Activated T-helper 2 cell treated with anti-CD3 and anti-CD28 coated beads, Interferon-gamma antibody, Interleukin-2, Interleukin-4, amounts not matched to agents 10 μg/mL and 5 μg/mL and 100 μg/mL, durations not matched to agents 14 hours and 24 hours and 36 hours (primary cell): ENCODE results near the gene ZNF763. TPM values are rescaled to one million over a fixed set of nuclear protein-coding genes. Genes with fewer than 3 reads are reported as not detected.
"Not testable (repeated sequence)": the region's sequence is repeated elsewhere in the genome, so short reads cannot be mapped to it uniquely, and the experiment has no call there.

ENCODE experiments used
- DNase-seq: peaks from one replicate; pipeline ENCODE4 v3.0.0; 2021; ENCODE audit warnings: low spot score
- H3K27ac Mint-ChIP-seq: one replicate; pipeline ENCODE4 v1.8.0; 2021; ENCODE audit warnings: mixed read lengths
- H3K27me3 Mint-ChIP-seq: one replicate; pipeline ENCODE4 v1.8.0; 2021; ENCODE audit warnings: low read depth, mixed read lengths
- H3K36me3 Mint-ChIP-seq: one replicate; pipeline ENCODE4 v1.8.0; 2021; ENCODE audit warnings: low read depth, mixed read lengths
- H3K4me1 Mint-ChIP-seq: one replicate; pipeline ENCODE4 v1.8.0; 2021; ENCODE audit warnings: low read depth, mixed read lengths
- H3K4me3 Mint-ChIP-seq: one replicate; pipeline ENCODE4 v1.8.0; 2021; ENCODE audit warnings: low read depth, mild to moderate bottlenecking, moderate library complexity, mixed read lengths
- H3K9me3 Mint-ChIP-seq: one replicate; pipeline ENCODE4 v1.8.0; 2021; ENCODE audit warnings: mixed read lengths
- intact Hi-C: fragments of 100-400 bp; cut with micrococcal nuclease; formaldehyde crosslinking; loops from one replicate; pipeline ENCODE4 v1.15.1; 2023
- total RNA-seq: library from RNA; stranded (reverse); gene quantifications from 2 replicates; pipeline ENCODE4 v1.2.3, GENCODE V29; 2022

The ZNF763 gene
- total RNA-seq, 1 donor from 2014 or later = 0.43 TPM

DNA sequence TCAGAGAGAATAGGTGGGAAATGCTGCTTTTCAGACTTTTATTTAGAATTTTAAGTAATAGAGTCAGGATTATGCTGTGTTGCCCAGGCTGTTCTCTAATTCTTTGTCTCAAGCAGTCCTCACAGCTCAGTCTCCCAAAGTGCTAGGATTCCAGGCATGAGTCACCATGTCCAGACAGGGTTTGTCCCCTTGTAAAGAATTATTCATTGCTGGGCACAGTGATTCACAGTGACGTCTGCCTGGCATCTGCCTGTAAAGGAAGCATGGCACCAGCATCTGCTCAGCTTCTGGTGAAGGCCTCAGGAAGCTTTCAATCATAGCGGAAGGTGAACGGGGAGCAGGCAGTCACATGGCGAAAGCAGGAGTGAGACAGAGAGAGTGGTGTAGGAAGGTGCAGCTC is 17.7 kb downstream of the ZNF763 start:
- no peaks in the 10 kb centered on the region for H3K27me3 Mint-ChIP-seq
- DNase-seq = no peak
- intact Hi-C loops = no loop called here
- no peak overlapping the region for H3K27ac Mint-ChIP-seq
- no peak overlapping the region for H3K4me3 Mint-ChIP-seq
- H3K9me3 Mint-ChIP-seq = peaks cover 65% of the 10 kb centered on the region
- peaks cover 24% of the 10 kb centered on the region for H3K36me3 Mint-ChIP-seq
- H3K4me1 Mint-ChIP-seq = peaks cover 2% of the 10 kb centered on the region

DNA sequence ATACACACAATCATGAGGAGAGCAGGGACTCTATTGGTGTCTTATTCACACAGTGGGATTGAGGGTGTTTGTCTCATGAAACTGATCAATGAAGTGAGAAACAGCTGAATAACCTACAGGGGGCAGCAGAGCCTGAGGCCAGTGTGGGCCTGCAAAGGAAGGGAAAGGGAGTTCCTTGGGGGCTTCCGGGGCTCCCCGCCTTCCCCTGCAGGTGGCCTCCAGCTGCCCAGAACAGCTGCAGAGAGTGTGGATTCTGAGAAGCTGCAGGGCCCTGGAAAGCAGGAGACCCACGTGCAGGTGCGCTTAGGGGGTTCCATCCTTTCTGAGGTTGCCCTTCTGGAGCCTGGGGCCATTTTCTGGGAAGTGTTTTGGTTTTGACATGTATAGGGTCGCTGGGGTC is 20.1 kb downstream of the ZNF763 start:
- H3K36me3 Mint-ChIP-seq = peaks cover 1% of the 10 kb centered on the region
- no peaks in the 10 kb centered on the region for H3K27me3 Mint-ChIP-seq
- DNase-seq = no peak
- H3K4me3 Mint-ChIP-seq = no peak overlapping the region
- H3K4me1 Mint-ChIP-seq = peaks cover 8% of the 10 kb centered on the region
- peaks cover 40% of the 10 kb centered on the region for H3K9me3 Mint-ChIP-seq
- no peak overlapping the region for H3K27ac Mint-ChIP-seq
- intact Hi-C loops = loop anchor here (5.0 kb wide), 2 partner anchors 67 to 173 kb away; partner anchors contain the start of genes ZNF440 and ZNF878

DNA sequence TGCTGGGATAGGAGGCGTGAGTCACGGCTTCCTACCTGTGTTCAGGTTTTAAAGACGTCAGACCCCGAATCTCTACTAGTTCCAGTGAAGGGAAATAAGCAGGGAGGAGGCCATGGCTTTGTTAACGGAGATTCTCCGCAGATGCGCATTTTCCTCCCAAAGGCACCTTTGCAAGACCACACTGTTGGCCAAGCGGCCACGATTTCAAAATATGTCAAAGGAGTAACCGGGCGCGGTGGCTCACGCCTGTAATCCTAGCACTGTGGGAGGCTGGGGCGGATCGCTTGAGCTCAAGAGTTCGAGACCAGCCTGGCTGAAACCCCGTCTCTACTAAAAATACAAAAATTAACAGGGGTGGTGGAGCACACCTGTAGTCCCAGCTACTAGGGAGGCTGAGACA is 21.9 kb downstream of the ZNF763 start:
- Mint-ChIP-seq H3K36me3 (peaks cover 13% of the 10 kb centered on the region), H3K4me1 (peaks cover 14% of the 10 kb centered on the region), H3K4me3 (no peak overlapping the region), H3K9me3 (peaks cover 24% of the 10 kb centered on the region), H3K27me3 (no peaks in the 10 kb centered on the region), H3K27ac (no peak overlapping the region)
- no peak for DNase-seq
- intact Hi-C loops = loop anchor here (1.0 to 5.0 kb wide), 4 partner anchors 22 to 176 kb away; partner anchors contain the start of genes ZNF136, ZNF440 and ZNF878

DNA sequence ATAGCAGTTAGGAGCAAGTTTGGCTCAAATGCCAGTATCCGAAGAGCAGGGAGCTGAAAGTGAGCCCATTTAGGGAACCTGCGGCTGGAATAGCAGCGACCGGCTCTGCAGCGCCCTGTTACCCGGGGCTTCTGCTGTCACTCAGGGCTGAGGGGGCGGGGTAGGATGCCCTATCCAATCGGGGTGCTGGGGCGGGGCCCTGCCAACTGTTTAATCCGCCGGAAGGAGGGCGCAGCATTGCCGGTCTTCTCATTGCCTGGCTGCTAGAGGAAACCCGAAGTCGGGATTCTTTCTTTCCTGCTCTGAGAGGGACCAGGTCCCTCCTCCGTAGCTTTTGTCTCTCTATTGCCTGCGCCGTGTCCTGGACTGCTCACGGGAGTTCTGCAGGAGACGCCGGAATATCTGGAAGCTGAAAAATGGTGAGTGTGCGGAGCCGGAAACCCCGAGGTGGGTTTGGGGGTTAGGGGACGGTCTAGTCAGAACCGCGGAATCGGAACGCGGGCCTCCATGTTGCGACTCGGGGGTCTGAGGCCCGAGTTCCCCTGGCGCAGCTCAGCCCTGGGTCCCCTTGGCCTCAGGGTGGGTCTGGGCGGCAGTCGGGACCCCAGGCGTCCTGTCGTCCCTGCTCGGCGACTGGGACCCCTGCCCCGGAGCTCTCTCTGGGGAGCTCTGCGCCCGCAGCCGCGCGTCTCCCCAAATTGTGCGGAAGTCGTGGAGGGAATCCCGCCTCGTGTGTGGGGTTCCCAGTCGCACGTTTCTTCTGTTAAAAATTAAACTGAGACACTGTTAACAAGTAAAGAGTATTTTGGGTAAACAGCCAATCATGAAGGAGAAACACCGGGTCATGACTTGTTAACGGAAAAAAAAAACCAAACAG is 22.8 kb downstream of the ZNF763 start:
- Mint-ChIP-seq H3K4me3 (peak overlapping the region; percentile 98), H3K9me3 (peaks cover 15% of the 10 kb centered on the region), H3K27ac (peak overlapping the region; percentile 97), H3K36me3 (peaks cover 17% of the 10 kb centered on the region), H3K27me3 (no peaks in the 10 kb centered on the region), H3K4me1 (peaks cover 15% of the 10 kb centered on the region)
- intact Hi-C loops = loop anchor here (1.0 to 5.0 kb wide), 8 partner anchors 23 to 189 kb away; partner anchors contain the start of genes ZNF136, ZNF20, ZNF440 and ZNF491
- peak; percentile 87 for DNase-seq

DNA sequence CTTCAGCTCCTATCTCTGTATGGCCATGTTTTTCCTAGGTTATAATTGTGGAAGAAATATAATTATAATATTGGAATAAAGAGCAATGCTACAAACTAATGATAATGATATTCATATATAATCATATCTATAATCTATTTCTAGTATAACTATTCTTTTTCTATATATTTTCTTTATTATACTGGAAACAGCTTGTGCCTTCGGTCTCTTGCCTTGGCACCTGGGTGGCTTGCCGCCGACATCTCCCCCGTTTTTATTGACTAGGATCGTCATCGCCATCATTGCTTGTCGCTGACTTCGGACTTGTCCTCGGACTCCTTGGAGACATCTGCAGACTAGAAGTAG is 24.2 kb downstream of the ZNF763 start:
- no peaks in the 10 kb centered on the region for H3K27me3 Mint-ChIP-seq
- intact Hi-C loops = loop anchor here (2.0 to 5.0 kb wide), 5 partner anchors 63 to 190 kb away; partner anchors contain the start of genes ZNF20, ZNF440, ZNF491 and ZNF878
- peak overlapping the region; percentile 98 for H3K4me3 Mint-ChIP-seq
- H3K9me3 Mint-ChIP-seq = peaks cover 16% of the 10 kb centered on the region
- DNase-seq = no peak
- H3K4me1 Mint-ChIP-seq = peaks cover 15% of the 10 kb centered on the region
- peaks cover 26% of the 10 kb centered on the region for H3K36me3 Mint-ChIP-seq
- H3K27ac Mint-ChIP-seq = no peak overlapping the region

DNA sequence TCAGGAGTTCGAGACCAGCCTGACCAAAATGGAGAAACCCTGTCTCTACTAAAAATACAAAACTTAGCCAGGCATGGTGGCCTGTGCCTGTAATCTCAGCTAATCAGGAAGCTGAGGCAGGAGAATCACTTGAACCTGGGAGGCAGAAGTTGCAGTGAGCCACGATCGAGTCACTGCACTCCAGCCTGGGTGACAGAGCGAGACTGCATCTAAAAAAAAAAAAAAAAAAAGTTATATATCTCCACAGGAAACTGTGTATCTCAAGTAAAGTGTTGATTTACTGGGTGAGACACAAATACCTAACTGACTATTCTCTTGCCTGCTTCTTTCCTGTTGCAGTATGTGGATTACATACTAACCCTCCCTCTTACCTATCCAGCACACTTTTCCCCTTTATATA is 27.1 kb downstream of the ZNF763 start:
- H3K27me3 Mint-ChIP-seq, H3K4me3 Mint-ChIP-seq, DNase-seq, H3K27ac Mint-ChIP-seq, intact Hi-C loops: not testable (repeated sequence)
- peaks cover 15% of the 10 kb centered on the region for H3K4me1 Mint-ChIP-seq
- H3K9me3 Mint-ChIP-seq = peaks cover 16% of the 10 kb centered on the region
- peaks cover 41% of the 10 kb centered on the region for H3K36me3 Mint-ChIP-seq

DNA sequence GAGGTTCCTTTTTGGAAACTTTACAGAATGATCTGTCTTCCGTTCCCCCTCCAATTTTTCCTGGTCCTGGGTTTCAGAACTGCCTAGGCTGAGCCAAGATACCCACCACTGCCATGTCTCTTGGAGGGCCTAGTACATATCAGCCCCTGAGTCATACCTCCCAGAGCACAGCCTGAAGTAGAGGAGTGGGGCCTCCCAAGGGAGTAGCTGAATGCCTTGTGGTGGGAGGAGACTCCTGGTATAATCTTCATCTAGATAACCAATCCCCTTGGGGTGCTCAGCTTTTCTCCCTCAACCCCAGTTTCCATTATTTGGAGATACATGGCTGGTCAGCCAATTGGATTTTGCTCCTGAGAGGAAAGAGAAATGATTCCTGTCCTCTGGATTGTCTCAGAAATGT is 30.3 kb downstream of the ZNF763 start:
- intact Hi-C loops = no loop called here
- Mint-ChIP-seq H3K36me3 (peaks cover 60% of the 10 kb centered on the region), H3K4me3 (no peak overlapping the region), H3K27ac (no peak overlapping the region), H3K9me3 (peaks cover 29% of the 10 kb centered on the region), H3K27me3 (no peaks in the 10 kb centered on the region), H3K4me1 (peaks cover 17% of the 10 kb centered on the region)
- DNase-seq = no peak

DNA sequence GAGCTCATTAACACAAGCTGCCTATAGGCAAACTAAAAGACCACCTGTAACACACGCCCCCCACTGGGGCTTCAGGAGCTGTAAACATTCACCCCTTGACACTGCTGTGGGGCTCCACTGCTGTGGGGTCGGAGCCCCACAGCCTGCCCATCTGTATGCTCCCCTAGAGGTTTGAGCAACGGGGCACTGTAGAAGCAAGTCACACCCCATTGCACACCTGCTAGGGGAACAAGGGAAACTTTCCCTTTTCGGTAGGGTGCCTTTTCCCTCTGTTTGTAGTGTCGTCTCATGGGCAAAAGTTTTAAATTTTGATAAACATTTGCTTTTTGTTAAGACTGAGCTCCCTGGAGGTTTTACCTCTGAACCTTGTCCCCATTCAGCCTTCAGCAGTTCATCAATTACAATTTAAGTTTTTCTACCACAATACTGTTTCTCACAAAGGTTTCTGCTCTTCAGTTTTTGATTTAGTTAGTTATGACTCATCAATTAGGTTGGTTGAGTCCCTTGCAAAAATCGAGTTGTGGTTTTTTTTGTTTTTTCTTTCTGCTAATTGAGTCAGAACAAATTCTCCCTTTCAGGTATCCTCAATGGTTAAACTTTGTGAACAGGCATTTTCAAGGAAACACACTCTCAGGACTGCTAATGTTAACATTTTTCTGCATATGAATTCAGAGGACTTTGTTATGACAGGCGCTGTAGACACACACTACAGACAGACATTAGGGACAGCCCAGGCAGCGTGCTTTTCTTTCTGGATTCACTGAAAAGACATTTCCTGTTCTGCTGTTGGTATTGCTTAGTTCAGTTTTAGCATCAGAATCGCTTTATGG is 35.5 kb downstream of the ZNF763 start:
- intact Hi-C loops = no loop called here
- Mint-ChIP-seq H3K4me3 (no peak overlapping the region), H3K4me1 (peaks cover 18% of the 10 kb centered on the region), H3K27me3 (no peaks in the 10 kb centered on the region), H3K9me3 (peaks cover 23% of the 10 kb centered on the region), H3K27ac (peak overlapping the region; percentile 49), H3K36me3 (peaks cover 58% of the 10 kb centered on the region)
- DNase-seq = no peak

DNA sequence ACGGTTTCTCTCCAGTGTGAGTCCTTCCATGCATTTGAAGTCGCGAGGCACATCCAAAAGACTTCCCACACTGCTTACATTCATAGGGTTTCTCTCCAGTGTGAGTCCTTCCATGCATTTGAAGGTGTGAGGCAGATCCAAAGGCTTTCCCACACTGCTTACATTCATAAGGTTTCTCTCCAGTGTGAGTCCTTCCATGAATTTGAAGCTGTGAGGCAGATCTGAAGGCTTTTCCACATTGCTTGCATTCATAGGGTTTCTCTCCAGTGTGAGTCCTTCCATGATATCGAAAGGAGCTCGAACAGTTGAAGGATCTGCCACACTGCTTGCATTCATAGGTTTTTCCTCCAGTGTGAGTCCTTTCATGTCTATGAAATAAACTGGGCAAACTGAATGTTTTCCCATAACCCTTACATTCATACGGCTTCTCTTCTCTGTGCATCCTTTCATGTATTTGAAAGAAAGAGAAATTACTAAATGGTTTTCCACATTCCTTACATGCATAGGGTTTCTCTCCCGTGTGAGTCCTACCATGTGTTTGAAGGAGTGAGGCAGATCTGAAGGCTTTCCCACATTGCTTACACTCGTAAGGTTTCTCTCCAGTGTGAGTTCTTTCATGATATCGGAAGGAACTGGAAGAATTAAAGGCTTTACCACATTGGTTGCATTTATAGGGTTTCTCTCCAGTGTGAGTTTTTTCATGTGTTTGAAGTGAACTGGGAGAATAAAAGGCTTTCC is 50.3 kb downstream of the ZNF763 start:
- Mint-ChIP-seq H3K36me3 (peaks cover 69% of the 10 kb centered on the region), H3K9me3 (peaks cover 65% of the 10 kb centered on the region), H3K27ac (no peak overlapping the region), H3K4me1 (no peaks in the 10 kb centered on the region), H3K27me3 (no peaks in the 10 kb centered on the region), H3K4me3 (no peak overlapping the region)
- intact Hi-C loops = no loop called here
- DNase-seq = no peak

DNA sequence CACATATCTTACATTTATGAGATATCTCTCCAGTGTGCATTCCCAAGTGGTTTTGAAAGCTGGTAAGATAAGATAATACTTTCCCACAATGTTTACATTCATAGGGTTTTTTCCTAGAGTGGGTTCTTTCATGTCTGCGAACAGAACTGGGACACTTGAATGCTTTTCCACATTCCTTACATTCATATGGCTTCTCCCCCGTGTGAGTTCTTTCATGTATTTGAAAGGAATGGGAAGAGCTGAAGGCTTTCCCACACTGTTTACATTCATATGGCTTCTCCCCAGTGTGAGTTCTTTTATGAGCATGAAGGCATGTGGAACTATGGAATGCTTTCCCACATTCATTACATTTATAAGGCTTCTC is 50.9 kb downstream of the ZNF763 start:
- Mint-ChIP-seq H3K27me3 (no peaks in the 10 kb centered on the region), H3K4me1 (no peaks in the 10 kb centered on the region), H3K27ac (no peak overlapping the region), H3K9me3 (peaks cover 67% of the 10 kb centered on the region), H3K36me3 (peaks cover 65% of the 10 kb centered on the region), H3K4me3 (no peak overlapping the region)
- DNase-seq = no peak
- intact Hi-C loops = no loop called here
